ENCODE results near the gene ADAMTSL5.
"Not testable (repeated sequence)": the region's sequence is repeated elsewhere in the genome, so short reads cannot be mapped to it uniquely, and the experiment has no call there.

The ADAMTSL5 gene

DNA sequence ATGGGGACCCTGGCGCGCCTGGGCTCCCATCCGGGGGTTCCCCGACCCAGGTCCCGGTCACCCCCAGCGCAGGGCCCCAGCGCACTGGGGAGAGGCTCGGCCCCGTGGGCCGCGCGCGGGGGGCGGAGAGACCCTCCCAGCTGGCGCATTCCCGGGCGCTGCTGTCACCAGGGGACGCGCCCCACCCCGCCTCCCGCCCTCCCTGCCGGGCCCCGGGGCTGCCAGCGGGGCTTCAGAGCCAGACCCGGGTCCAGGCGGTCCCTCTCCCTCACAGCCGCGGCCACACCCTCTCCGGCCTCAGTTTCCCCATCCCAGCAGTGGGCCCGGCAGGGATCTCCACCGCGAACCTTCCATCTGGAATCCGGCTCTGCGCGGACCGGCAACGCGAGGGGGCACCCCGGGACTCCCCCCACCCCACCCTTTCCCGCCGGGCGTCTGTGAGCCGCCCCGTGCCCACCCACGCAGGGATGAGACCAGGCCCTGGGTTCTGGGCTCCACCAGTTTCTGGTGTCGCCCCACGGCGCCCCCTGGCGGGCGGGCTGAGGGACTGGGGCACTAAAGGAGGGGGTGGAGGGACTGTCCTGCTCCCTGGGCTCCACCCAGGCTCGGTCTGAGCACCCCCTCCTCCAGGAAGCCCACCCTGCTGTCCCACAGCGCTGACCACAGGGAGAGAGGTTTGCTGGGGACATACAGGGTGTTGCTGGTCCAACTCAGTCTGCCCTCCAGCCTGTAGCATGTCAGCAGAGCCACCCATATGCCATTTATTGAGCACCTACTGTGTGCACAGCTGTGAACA is 878 bp upstream of the ADAMTSL5 start:
- DNase-seq (ENCODE audit: low read depth in 3 of 3, low spot score in 1 of 3): peak in 2 of 3 donors; percentile 35 to 53

DNA sequence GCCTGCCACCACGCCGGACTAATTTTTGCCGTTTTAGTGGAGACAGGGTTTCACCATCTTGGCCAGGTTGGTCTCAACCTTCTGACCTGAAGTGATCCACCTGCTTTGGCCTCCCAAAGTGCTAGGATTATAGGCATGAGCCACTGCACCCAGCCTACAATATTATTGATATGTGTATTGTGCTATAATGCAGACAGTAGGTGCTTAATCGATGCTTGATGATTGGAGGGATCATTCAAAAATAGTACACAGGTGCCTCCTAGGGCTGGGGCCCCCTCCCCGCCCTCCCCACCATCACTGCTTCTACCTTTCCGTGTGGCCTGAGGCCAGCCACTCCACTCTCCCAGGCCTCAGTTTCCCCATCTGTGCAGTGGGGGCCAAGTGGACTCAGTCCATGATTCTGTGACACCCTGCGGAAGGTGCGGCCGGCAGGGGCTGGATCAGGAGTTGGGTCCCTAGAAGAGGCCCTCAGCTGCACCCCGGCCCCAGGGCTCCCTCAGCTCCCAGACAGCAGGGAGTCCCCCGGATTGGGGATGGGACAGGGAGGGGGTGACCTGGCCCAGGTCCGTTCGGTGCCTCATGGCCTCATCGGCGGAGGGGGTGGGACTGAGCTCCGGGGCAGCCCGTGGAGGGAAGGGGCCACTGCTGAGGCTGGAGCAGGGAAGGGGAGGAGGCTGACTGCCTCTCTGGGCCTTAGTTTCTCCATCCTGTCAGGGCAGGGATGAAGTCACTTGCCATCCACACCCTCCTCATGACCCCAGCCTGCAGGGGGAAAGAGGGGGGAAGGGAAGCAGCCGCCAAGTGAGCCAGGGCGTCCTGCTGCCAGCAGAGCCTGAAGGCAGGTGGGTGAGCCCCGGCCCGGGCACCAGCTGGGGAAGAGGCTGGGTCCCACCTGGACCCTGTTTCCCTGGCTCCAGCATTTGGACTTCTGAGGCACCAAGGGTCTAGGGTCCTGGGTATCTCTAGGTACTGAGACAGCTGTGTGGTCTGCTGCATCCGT is 1.2 kb downstream of the ADAMTSL5 start:
- DNase-seq (ENCODE audit: low read depth in 3 of 3, low spot score in 1 of 3): no peak

DNA sequence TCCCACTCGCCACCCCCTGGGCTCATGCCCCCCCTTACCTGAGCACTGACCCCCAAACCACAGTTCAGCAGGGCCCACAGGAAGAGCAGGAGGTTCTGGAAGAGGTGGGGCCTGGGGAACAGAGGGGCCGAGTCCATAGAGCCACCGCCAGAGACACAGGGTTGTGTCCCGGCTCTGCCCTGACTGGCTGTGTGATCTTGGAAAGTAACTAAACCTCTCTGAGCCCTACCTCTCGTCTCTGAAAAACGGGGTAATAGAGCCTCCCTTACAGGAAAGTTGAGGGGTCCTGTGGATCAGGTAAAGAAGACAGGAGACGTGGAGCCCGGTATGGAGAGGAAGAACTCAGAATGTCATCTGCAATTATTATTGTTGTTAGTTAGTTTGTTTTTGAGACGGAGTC is 2.0 kb downstream of the ADAMTSL5 start:
- DNase-seq (ENCODE audit: low read depth in 3 of 3, low spot score in 1 of 3): no peak

DNA sequence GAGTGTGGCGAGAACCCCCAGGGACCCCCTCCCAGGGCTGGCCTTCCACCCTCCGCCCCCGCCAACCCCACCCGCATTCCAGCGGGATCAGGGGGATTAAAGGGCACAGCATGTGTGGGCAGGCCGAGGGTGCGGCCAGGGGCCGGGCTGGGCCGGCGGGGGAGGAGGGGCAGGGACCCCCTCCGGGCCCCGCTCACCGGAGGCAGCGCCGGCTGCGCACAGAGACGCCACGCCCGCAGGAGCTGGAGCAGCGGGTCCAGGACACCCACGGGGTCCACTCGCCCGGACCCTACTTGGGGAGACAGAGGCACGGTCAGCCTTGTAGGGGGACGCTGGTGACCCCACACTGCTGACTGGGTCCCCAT is 2.4 kb downstream of the ADAMTSL5 start:
- DNase-seq (ENCODE audit: low read depth in 3 of 3, low spot score in 1 of 3): no peak

DNA sequence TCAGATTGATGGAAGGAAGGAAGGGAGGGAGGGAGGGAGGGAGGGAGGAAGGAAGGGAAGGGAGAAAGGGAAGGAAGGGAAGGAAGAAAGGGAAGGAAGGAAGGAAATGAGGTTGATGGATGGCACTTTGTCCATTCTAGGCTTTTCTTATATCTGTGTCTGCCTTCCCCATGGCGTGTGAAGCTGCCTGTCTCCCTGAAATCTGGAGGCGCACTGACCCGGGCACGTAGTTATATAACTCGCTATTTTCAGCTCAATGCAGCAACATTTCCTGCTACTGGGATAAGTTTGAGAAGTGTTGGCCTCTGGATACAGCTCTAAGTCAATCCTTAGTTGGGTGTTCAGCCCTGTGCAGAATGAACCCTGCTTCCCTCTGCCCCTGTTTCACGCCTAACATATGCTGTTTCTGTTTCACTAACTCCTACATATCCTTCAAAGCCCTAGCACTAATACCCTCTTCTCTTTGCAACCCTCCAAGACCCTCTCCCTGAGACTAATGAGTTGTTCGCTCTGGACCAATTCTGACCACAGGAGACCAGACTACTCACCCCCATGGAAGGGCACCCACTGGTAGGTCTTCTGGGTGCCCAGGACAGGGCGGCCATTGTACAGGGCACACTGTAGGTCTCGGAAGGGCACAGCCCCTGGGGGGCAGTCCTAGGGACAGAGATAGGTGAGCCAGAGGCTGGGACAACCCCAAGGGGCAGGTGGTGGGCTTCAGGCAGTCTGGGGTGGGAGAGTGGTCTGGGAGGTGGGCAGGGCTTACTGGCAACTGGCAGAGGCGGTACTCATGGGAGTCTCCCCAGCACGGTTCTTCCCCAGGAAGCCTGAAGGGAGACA is 3.0 kb downstream of the ADAMTSL5 start:
- no peak for DNase-seq (ENCODE audit: low read depth in 3 of 3, low spot score in 1 of 3)

- DNase-seq (ENCODE audit: low read depth in 3 of 3, low spot score in 1 of 3): no peak
These were observed 4.3 kb downstream of the ADAMTSL5 start for GRCh38 chr19:1508507-1508856.

GRCh38 chr19:1507763-1508506 is 4.9 kb downstream of the ADAMTSL5 start:
- peak; percentile 78 to 85 (median 82) for DNase-seq (ENCODE audit: low read depth in 3 of 3, low spot score in 1 of 3)

GRCh38 chr19:1507192-1507660 is 5.6 kb downstream of the ADAMTSL5 start:
- no peak for DNase-seq (ENCODE audit: low read depth in 3 of 3, low spot score in 1 of 3)

- no peak for DNase-seq (ENCODE audit: low read depth in 3 of 3, low spot score in 1 of 3)
These were observed 6.6 kb downstream of the ADAMTSL5 start for GRCh38 chr19:1505991-1506881.

DNA sequence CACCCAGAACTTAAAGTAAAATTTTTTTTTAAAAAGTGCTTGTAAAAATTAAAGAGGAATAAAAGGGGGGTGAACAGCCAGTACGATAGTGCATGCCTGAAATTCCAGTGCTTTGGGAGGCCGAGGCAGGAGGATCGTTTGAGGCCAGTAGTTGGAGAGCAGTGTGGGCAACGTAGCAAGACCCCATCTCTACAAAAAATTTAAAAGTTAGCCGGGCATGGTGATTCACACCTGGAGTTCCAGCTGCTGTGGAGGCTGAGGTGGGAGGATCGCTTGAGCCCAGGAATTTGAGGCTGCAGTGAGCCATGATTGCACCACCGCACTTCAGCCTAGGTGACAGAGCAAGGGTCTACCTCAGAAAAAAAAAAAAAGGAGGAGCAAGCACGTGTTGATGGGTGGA is 7.8 kb downstream of the ADAMTSL5 start:
- DNase-seq (ENCODE audit: low read depth in 3 of 3, low spot score in 1 of 3): no peak

- no peak for DNase-seq (ENCODE audit: low read depth in 3 of 3, low spot score in 1 of 3)
These were observed 8.7 kb downstream of the ADAMTSL5 start for GRCh38 chr19:1503925-1504773.

- peak in 2 of 3 donors; percentile 33 to 59 for DNase-seq (ENCODE audit: low read depth in 3 of 3, low spot score in 1 of 3)
These were observed 9.5 kb downstream of the ADAMTSL5 start for GRCh38 chr19:1503089-1503924.

GRCh38 chr19:1502433-1503088 is 10.3 kb downstream of the ADAMTSL5 start:
- no peak for DNase-seq (ENCODE audit: low read depth in 3 of 3, low spot score in 1 of 3)

DNA sequence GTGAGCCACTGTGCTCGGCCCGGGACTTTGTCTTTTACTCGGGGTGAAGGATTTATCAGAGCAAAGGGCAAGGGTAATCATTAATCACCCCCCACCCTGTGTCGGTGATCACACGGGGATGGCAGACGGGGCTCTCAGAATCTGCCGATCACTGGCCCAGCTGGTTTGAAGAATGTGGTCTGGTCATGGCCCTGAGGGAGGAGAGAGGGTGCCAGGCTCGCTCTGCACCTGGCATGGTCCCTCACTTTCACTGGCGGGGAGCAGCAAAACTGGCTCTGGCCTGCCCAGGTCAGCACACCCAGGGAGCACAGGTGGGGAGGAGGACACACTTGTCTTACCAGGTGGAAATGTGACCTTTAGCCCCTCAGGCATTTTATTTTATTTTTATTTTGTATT is 11.6 kb downstream of the ADAMTSL5 start:
- DNase-seq (ENCODE audit: low read depth in 3 of 3, low spot score in 1 of 3): no peak

DNA sequence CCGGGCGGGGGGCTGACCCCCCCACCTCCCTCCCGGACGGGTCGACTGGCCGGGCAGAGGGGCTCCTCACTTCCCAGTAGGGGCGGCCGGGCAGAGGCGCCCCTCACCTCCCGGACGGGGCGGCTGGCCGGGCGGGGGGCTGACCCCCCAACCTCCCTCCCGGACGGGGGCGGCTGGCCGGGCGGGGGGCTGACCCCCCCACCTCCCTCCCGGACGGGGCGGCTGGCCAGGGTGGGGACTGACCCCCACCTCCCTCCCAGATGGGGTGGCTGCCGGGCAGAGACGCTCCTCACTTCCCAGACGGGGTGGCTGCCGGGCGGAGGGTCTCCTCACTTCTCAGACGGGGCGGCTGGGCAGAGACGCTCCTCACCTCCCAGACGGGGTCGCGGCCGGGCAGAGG is 13.6 kb downstream of the ADAMTSL5 start:
- DNase-seq (ENCODE audit: low read depth in 3 of 3, low spot score in 1 of 3): not testable (repeated sequence)

DNA sequence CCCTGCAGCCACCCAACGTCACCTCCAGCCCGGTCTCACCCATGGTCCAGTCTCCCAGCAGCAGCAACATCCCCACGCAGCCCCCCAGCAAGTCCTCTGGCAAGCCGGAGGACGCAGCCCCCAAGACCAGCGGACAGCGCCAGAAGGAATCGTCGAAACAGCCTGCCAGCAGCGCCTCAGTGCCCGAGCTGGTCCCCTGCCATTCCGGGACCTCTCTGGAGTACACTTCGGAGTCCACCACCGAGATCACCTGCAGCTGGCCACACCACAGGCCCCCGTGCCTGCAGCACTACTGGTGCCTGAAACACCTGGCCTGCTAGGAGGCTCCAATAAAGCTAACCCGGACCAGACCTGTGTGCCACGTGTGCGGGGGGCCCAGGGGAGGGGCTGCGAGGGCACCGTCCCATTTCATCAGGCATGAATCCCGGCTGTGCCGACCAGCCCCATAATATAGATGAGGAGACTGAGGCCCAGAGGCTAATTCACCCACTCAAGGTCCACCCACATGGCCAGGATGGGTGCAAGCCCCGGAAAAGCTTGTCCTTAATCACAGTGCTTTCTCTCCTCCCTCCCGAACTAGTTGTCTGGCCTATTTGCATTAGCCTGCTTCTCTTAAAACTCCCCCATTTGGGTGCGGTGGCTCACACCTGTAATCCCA is 15.1 kb downstream of the ADAMTSL5 start:
- DNase-seq (ENCODE audit: low read depth in 3 of 3, low spot score in 1 of 3): no peak
